Measurements from ENCODE around the gene RGS6. TPM values are rescaled to one million over a fixed set of nuclear protein-coding genes. Genes with fewer than 3 reads are reported as not detected.
A peak's percentile ranks its signal among the peaks of the same experiment; 100 is the strongest.
"Not testable (repeated sequence)": the region's sequence is repeated elsewhere in the genome, so short reads cannot be mapped to it uniquely, and the experiment has no call there.

The RGS6 gene
- total RNA-seq, 1 experiment from 2014 or later, result 0.14 TPM

DNA sequence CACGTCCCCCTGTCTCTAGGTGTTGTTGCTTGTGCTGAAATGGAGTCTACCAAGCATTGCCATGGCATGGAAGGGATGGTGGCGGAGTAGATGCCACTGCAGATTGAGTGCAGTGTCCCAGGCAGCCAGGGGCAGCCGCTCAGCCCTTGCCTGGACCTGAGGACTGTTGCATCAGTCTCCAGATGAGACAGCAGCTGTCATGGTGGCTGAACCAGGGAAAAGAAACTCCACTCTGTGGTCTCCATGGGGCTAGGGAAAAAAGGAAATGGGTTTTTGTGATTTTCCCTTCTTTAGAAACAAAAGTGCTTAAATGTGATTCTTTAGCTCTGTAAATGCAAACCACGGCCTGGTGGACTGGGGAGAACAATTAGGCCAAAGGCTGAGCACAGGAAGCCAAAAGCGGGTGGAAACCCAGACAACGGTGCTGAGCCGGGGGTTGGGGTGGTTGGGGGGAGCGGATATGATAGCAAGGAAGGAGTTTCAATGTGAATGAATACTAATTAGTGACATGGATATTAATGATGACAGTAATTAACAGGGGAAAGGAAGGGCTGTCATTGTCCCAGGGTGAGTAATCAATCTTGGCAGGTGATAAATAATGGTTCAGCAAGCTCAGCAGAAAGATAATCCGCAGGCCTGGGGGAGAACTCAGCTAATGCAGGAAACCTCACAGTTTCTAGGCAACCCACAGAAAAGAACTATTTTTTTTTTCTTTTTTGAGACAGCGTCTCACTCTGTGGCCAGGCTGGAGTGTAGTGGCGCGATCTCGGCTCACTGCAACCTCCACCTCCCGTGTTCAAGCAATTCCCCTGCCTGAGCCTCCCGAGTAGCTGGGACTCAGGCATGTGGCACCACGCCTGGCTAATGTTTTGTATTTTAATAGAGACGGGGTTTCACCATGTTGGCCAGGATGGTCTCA, 519.1 kb downstream of the RGS6 start:
- DNase-seq (ENCODE audit: low spot score), result no peak

- DNase-seq (ENCODE audit: low spot score), result no peak
Measured at GRCh38 chr14:72452774-72453173, 520.5 kb downstream of the RGS6 start.

DNA sequence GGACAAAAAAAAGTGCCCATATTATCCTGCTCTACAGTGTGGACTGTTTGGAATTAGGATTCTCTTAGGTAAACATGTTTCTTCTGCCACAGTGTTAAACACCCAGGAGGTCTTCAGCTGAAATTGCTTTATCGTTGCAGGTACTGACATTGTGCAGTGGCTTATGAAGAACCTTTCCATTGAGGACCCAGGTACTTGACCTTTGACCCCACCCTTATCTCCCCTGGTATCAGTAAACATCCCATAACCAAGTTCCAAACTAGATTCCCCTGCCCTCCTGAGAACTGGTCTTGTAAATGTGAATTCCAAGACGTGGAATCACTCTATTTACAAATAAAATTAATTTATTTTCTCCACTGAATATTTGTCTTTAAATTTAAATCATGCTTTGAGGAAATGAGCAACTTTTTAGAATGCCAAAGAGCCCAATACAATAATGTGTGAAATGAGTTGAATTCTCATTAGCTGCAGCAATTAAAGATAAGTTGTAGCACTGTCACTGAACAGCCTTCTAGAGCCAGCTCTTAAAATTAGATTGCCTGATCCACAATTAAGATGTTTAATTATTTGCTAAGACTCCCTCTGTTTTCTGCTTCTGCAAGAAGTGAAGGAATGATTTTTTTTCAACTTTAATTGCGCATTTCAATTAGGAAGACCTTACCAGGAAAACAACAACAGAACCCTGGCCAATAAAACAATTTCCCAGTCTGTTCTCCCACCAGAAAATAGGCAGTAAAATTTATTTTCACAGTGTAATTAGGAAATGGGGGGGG, 522.3 kb downstream of the RGS6 start:
- no peak for DNase-seq (ENCODE audit: low spot score)

GRCh38 chr14:72457641-72458040, 525.4 kb downstream of the RGS6 start:
- DNase-seq (ENCODE audit: low spot score), result peak; percentile 19

DNA sequence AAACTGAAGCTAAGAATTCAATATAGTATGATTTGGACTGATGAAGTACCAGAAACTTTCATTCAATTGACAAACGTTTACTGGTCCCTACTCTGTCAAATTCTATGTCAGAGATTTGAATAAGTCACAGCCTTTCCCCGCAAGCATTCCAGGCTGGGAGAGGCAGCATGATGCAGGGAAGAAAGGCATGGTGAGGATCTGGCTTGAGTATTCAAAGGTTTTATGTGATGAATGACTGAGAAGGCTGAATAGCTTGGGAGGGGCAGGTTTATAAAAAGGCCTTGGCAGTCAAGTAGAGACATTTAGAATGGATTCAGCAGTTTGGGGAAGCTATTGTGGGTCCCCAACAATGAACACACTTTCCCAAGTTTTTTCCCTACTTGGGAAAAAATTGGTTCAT, 529.8 kb downstream of the RGS6 start:
- no peak for DNase-seq (ENCODE audit: low spot score)

- DNase-seq (ENCODE audit: low spot score), result peak; percentile 64
Measured at GRCh38 chr14:72463291-72463866, 531.1 kb downstream of the RGS6 start.

DNA sequence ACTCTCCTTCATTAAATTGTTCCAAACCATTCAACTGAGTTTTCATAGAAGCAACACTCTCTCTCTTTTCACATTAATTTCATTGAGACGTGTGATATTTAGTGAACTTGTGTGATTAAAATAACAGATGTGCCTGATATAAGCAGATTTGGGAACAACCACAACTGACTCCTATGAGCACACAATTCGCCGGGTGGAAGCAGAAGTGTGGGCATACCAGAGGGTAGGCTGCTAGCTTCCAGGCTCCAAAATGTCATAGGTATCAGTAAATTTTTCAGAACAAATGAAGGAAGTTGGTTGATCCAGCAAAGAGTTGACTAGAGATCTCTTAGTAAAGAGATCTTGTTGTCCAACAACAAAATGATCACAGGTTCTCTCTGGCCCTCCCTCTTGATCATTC, 532.0 kb downstream of the RGS6 start:
- DNase-seq (ENCODE audit: low spot score), result no peak

- no peak for DNase-seq (ENCODE audit: low spot score)
Measured at GRCh38 chr14:72466325-72466724, 534.1 kb downstream of the RGS6 start.

DNA sequence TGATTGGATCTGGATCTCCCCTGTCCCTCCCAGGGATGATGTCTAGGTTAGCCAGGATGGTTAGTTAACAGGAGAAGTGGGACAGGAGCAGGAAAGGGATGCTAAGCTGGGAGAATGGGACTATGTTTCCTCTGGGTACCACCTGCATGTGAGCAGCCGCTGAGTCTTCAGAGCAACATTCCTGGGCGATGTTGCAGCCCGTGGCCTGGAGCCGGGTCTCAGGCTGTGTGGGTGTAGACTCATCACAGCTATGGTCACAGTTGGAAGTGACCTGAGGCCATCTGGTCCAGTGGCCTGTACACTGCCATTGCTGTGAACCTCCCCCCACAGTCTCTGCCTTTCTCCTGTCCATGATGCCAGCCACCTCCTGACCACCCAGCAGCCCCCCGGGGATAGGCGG, 539.1 kb downstream of the RGS6 start:
- DNase-seq (ENCODE audit: low spot score), result no peak

DNA sequence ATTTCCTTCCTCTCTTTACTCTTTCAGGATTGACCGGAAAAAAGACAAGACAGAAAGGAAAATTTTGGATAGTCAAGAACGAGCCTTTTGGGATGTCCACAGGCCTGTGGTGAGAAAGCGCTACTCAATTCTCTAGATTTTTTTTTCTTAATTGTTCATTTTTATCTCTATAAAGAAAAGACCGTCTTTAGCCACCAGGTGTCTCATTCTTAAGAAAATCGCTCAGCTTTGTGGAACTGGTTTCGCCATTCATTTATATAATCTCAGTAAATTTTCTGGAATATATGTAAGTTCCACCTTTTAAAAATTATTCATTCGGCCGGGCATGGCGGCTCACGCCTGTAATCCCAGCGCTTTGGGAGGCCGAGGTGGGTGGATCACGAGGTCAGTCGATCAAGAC, 540.6 kb downstream of the RGS6 start:
- DNase-seq (ENCODE audit: low spot score), result no peak

DNA sequence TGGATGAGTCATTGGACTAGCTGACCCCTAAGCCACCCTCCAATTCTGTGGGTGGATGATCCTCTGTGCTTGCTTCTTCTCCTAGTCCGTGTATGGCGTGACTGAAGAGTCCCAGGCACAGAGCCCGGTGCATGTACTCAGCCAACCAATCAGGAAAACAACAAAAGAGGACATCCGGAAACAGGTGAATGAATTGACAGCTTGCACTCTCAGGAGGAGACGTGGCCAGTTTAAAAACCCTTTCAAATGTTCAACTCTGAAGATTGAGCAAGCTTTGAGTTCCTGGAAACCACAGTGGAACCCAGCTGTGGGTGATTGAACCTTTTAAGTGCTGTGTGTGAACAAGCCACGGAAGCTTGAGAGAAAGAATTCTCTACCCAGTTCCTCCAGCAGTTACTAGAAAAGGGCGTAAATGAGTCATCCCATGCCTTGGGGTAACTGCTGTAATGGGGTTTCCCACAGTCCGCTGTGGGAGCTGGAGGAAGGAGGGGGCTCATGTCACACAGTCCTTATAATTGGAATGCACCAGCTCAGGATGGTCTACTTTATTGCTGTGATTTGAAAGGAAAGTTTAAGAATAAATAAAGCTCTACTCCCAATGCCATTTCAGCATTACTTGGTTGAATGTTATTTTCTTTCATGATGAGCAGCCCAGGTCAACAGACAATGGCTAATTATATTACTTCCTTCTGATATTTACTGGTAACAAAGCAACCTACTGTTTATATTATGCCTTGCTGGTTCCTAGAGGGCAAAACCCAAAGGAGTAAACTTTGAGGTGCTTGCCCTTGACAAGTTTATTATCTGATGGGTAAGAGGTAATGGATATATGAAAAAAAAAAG, 544.6 kb downstream of the RGS6 start:
- DNase-seq (ENCODE audit: low spot score), result peak; percentile 67

DNA sequence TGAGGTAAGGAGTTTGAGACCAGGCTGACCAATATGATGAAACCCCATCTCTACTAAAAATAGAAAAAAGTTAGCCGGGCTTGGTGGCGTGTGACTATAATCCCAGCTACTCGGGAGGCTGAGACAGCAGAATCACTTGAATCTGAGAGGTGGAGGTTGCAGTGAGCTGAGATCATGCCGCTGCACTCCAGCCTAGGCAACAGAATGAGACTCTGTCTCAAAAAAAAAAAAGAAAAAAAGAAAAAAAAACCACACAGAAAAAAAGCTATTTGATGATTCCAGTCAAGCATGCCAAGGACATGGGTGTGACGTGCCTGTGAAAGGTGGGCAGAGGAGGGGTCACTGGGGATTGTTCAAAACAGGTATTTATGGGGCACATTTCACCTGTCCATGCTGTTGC, 545.3 kb downstream of the RGS6 start:
- not testable (repeated sequence) for DNase-seq (ENCODE audit: low spot score)

DNA sequence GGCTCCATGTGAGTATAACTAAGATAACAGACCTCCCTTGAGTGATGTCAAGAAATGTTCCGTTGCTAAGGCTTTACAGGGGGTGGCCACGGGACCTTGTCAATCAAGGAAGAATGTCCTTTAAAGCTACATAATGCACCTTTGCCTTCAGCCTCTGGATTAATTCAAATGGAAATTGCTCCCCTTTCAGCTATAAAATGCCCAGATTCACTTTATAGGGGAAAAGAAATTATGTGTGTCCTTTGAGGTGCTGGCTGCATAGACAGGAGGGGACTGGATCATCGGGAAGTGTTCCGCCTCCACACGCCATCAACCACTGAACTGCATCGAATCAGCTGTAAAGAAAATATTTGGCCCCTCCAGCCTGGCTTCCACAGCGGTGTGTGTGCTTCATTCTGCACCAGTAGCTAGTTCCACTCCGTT, 546.3 kb downstream of the RGS6 start:
- no peak for DNase-seq (ENCODE audit: low spot score)

DNA sequence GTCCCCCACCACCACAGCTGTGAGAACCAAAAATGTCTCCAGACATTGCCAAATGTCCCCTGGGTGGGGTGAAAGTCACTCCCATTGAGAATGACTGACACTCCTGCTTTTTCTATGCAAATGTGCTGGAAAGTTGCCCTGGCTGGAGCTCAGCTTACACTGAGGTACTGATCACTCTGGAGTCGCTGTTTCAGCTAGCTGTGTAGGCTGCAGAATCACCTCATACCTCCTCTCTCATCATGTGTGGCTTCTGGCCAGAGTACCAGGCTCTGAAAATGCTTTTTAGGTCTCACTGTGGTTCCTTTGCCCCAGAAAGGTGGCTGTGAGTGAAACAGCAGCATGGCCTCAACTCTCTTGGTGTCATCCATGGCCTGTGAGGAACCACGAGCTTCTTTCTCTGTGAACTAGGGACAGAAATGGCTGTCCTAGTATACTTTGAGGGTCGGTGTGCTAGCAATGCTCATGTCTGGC, 547.3 kb downstream of the RGS6 start:
- DNase-seq (ENCODE audit: low spot score), result no peak

DNA sequence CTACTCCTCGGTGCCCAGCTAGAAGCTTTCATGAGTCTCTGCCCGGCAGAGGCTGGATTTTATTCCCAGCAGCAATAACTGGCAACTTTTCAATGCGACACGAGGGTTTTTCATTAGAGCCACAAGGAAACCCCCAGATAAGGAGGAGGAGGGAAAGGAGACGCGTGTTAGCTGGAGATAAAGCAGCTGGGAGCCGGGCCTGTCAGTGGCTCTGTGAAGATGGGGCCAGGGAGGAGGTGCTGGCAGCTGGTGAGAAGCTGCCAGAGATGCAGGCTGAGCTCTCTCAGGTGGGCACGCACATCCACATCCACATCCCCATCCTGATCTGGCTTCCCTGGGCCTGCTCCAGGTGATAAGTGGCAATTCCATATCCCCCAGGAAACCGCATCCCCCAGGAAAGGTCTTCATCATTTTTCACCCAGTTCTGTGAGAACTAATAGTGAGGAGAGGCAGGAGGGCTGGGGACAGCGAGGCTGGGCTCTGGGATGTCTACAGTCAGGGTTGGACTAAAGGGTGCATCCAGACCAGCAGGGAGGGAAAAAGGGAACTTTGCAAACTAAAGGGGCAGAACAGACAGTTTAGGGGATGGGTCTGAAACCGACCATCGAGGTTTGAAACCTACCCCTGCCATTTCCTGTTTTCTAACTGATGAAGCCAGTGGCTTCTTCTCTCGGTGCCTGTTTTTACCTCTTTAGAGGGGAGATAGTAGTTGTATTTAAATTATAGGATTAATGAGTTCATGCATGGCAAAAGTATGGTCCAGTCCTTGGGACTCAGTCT, 548.4 kb downstream of the RGS6 start:
- DNase-seq (ENCODE audit: low spot score), result no peak

DNA sequence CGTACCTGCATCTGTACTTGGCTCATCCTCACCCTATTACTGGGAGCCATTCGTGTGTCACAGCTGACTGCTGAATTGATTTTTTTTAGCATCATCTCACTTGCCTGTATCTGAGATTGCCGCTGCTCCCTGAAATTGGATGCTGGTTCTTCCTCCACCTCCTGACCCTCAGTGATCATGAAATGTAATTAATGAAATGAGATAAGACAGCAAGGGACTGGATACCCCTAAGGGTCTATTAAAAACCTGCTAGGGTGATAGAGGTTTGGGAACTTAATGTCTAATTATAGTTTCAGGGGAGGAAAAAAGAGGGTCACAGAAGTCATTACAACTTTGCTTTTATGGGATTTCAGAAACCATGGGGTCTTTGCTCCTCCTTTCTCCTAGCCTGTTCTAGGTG, 551.1 kb downstream of the RGS6 start:
- no peak for DNase-seq (ENCODE audit: low spot score)

DNA sequence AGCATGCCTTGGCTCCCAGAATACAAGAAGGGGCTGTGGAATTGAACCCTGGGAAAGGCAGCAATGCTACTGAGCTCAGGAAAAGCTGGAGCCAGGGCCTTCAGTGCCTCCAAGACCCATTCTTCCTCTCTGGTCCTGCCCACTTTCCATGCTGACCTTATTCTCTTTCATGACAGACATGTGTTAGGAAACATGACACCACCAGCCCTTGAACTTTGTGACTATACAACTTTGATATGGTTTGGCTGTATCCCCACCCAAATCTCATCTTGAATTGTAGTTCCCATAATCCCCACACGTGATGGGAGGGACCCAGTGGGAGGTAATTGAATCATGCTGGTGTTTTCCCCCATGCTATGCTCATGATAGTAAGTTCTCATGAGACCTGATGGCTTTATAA, 553.5 kb downstream of the RGS6 start:
- no peak for DNase-seq (ENCODE audit: low spot score)

DNA sequence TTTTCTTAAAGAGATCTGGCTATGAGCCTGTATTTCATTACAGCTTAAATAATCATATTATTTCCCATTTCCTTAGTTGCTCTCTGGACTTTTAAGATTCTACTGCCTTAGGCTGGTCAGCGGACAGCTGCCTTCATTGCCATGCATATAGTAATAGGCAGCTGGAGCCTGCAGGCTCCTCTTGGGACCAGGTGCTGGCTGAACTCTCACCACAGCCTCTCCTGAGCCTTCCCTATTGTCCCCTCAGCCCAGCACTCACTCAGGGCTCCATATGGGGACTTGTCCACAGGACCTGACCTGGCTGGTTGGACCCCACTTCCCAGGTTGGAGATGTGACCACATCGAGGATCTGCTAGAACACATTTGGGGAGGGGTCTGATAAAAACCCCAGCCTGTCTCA, 556.3 kb downstream of the RGS6 start:
- no peak for DNase-seq (ENCODE audit: low spot score)

GRCh38 chr14:72492196-72492595, 560.0 kb downstream of the RGS6 start:
- no peak for DNase-seq (ENCODE audit: low spot score)

DNA sequence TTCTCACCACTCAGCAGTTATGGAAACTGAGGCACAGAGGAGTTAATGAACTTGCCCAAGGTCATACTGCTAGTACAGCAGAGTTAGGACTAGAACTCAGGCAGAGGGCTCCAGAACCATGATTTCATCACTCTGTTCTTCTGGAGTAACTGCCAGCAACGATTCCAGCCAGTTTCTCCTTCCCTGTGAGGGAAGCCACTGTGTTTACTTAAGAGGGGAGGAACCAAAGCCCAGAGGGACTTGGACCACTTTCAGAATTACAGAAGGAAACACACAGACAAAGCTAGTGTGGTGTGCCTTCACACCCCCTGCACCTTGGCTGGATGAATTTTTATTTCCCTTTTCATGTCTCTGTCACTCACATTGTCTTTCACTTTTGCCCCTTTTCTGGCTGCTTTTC, 563.4 kb downstream of the RGS6 start:
- peak; percentile 49 for DNase-seq (ENCODE audit: low spot score)

DNA sequence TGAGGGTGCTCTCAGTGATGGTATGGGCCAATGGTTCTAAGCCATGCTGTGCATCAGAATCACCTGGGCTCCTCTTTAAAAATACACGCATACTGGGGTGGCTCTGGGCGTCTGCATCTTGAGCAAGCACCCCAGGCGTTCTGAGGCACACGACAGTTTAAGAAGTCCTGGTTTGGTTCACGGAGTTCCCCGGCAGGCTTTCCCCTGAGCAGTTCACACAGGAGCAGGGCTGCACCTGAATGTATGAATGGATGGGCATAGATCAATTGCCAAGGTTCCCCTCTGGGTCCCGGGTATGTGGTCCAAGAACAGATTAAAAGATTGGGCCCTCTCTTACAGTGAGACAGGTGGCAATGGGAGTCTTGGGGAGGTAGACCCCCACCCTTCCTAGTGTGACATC, 566.4 kb downstream of the RGS6 start:
- DNase-seq (ENCODE audit: low spot score), result no peak
